IMR-90 (cell line): ENCODE results near the gene TOR3A.

ENCODE experiments used
- BHLHE40 ChIP-seq: fragments of 150-350 bp; IDR thresholded peaks from 2 replicates; pipeline ENCODE4 v1.6.1; 2016; ENCODE audit warnings: mild to moderate bottlenecking, low read depth, low read length
- CHD1 ChIP-seq: IDR thresholded peaks from 2 replicates; pipeline ENCODE4 v1.6.1; 2012; ENCODE audit warnings: low read depth, low read length, improper control_type of control experiment
- CTCF ChIP-seq: conservative IDR thresholded peaks from 2 replicates; pipeline ENCODE4 v1.5.1; 2012; ENCODE audit warnings: mild to moderate bottlenecking, low read depth, low read length, improper control_type of control experiment
- FOS ChIP-seq: fragments of 150-350 bp; IDR thresholded peaks from 2 replicates; pipeline ENCODE4 v1.6.1; 2016; ENCODE audit warnings: low read depth, low read length
- MAFK ChIP-seq: IDR thresholded peaks from 2 replicates; pipeline ENCODE4 v1.6.1; 2012; ENCODE audit warnings: low read depth, low read length, improper control_type of control experiment
- MAZ ChIP-seq: IDR thresholded peaks from 2 replicates; pipeline ENCODE4 v1.6.1; 2012; ENCODE audit warnings: low read depth, mild to moderate bottlenecking, low read length, improper control_type of control experiment, moderate library complexity, borderline replicate concordance
- MXI1 ChIP-seq: IDR thresholded peaks from 2 replicates; pipeline ENCODE4 v1.6.1; 2012; ENCODE audit warnings: low read depth, mild to moderate bottlenecking, low read length, moderate library complexity, borderline replicate concordance
- NFE2L2 ChIP-seq: fragments of 150-350 bp; IDR thresholded peaks from 2 replicates; pipeline ENCODE4 v1.6.1; 2016; ENCODE audit warnings: low read depth, mild to moderate bottlenecking, low read length
- POLR2A ChIP-seq: IDR thresholded peaks from 2 replicates; pipeline ENCODE4 v1.6.1; 2012; ENCODE audit warnings: mild to moderate bottlenecking, low read depth, low read length
- RAD21 ChIP-seq: IDR thresholded peaks from 2 replicates; pipeline ENCODE4 v1.6.1; 2012; ENCODE audit warnings: low read length, improper control_type of control experiment
- RCOR1 ChIP-seq: IDR thresholded peaks from 2 replicates; pipeline ENCODE4 v1.6.1; 2012; ENCODE audit warnings: mild to moderate bottlenecking, low read length, improper control_type of control experiment; ENCODE audit not compliant: insufficient replicate concordance
- RFX5 ChIP-seq: IDR thresholded peaks from 2 replicates; pipeline ENCODE4 v1.8.0; 2012; ENCODE audit warnings: low read depth, mild to moderate bottlenecking, low read length, moderate library complexity
- SMC3 ChIP-seq: fragments of 150-350 bp; IDR thresholded peaks from 2 replicates; pipeline ENCODE4 v1.6.1; 2016; ENCODE audit warnings: low read depth, mild to moderate bottlenecking, antibody characterized with exemption, low read length, moderate library complexity
- USF2 ChIP-seq: fragments of 150-350 bp; IDR thresholded peaks from 2 replicates; pipeline ENCODE4 v1.6.1; 2017; ENCODE audit warnings: mild to moderate bottlenecking, antibody characterized with exemption, low read length, low read depth

DNA sequence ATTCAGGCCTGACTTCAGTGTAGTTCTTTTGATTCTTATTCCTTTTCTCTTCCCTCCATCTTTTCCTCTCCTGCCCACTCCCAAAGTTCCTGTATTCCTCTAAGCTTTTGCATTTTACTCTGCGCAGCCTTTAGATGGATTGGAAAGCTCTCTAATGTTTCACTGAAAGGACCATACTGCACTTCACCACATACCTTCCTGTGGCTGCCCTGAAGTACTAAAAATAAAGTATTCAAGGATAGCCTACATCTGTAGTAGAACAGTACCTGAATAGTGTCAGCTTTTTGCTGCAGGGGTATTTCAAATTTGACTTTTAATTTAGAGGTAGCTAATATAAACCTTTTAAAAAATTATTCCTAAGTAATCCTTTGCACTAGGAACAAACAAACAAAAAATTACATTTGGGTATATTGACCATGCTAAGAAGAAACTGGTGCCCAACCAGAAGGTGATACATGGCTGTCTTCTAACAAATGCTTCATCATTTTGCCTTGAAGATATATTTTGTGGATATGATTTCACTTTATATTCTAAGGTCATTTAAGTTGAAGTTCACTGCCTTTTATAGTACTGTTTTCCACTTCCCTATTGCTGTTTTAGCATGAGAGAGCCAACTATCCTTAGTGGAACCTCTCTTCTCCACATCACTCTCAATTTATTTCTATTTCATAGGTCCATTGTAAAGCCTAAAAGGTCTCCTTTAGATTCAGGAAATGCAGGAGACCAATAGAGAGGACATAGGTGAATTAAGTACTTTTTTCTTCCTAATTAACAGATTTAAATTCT, 33.3 kb upstream of the TOR3A start:
- no peak for TF ChIP-seq CTCF
- no peak for TF ChIP-seq POLR2A
- no peak for TF ChIP-seq USF2
- TF ChIP-seq MAZ, result no peak
- no peak for TF ChIP-seq FOS
- no peak for TF ChIP-seq SMC3
- TF ChIP-seq MXI1, result no peak
- TF ChIP-seq RAD21, result no peak
- TF ChIP-seq RFX5, result no peak
- TF ChIP-seq RCOR1, result no peak
- TF ChIP-seq NFE2L2, result no peak
- TF ChIP-seq MAFK, result no peak
- TF ChIP-seq BHLHE40, result no peak
- TF ChIP-seq CHD1, result no peak
